IMR-90 (cell line): ENCODE results near the gene RASD2. TPM values are rescaled to one million over a fixed set of nuclear protein-coding genes. Genes with fewer than 3 reads are reported as not detected.

Experiments used
- ATAC-seq: fragments of 200-7000 bp; cut with Tn5 transposase; 2 replicates; pipeline ENCODE4 v1.9.1; 2020; ENCODE audit warnings: low read depth, mild to moderate bottlenecking, moderate library complexity
- BruUV-seq: library from RNA; stranded (reverse); fragments of 400-500 nt; replicated peaks from 2 replicates; lab custom pipeline; 2021; lab: Mats Ljungman, UMichigan
- CTCF ChIA-PET: fragments of 300-600 bp; formaldehyde crosslinking; extraction: SDS; loops from one replicate; lab custom pipeline; 2021; ENCODE audit warnings: antibody characterized with exemption; lab: Yijun Ruan, JAX
- POLR2A ChIA-PET: fragments of 300-600 bp; sonication (Branson Sonifier 250); formaldehyde crosslinking; loops from one replicate; lab custom pipeline; 2022; ENCODE audit warnings: antibody characterized with exemption; ENCODE audit not compliant: unreplicated experiment; lab: Charles Lee
- DNase-seq: peaks from one replicate; pipeline ENCODE4 v3.0.0; 2013
- H2AFZ ChIP-seq: replicated peaks from 2 replicates; pipeline ENCODE3; 2013; ENCODE audit warnings: low read length, mild to moderate bottlenecking; ENCODE audit not compliant: poor library complexity
- H2AK5ac ChIP-seq: 2 replicates; pipeline ENCODE4 v1.6.1; 2013; ENCODE audit warnings: low read depth, low read length, inconsistent platforms
- H2AK9ac ChIP-seq: replicated peaks from 2 replicates; pipeline ENCODE3; 2013; ENCODE audit warnings: mild to moderate bottlenecking, low read depth, low read length, moderate library complexity; ENCODE audit not compliant: poor library complexity
- H2BK120ac ChIP-seq: 2 replicates; pipeline ENCODE4 v1.6.1; 2013; ENCODE audit warnings: low read depth, low read length, inconsistent platforms
- H2BK15ac ChIP-seq: 3 replicates; pipeline ENCODE4 v1.6.1; 2013; ENCODE audit warnings: low read depth, low read length, inconsistent platforms
- H2BK20ac ChIP-seq: 2 replicates; pipeline ENCODE4 v1.6.1; 2013; ENCODE audit warnings: low read depth, mild to moderate bottlenecking, inconsistent platforms, low read length, moderate library complexity
- H2BK5ac ChIP-seq: 2 replicates; pipeline ENCODE4 v1.6.1; 2013; ENCODE audit warnings: mild to moderate bottlenecking, low read depth, low read length, inconsistent platforms; ENCODE audit not compliant: poor library complexity, severe bottlenecking
- H3K14ac ChIP-seq: replicated peaks from 2 replicates; pipeline ENCODE4 v1.6.1; 2013; ENCODE audit warnings: low read depth, low read length, inconsistent platforms
- H3K18ac ChIP-seq: 2 replicates; pipeline ENCODE4 v1.6.1; 2013; ENCODE audit warnings: low read depth, low read length, control low read depth
- H3K23ac ChIP-seq: 2 replicates; pipeline ENCODE4 v1.6.1; 2013; ENCODE audit warnings: low read depth, low read length, inconsistent platforms
- H3K27ac ChIP-seq: 2 replicates; pipeline ENCODE4 v1.5.1; 2013; ENCODE audit warnings: mild to moderate bottlenecking, control low read depth, low read length; ENCODE audit not compliant: insufficient read depth
- H3K27me3 ChIP-seq: 2 replicates; pipeline ENCODE4 v1.6.1; 2013; ENCODE audit warnings: low read length; ENCODE audit not compliant: control insufficient read depth, insufficient read depth
- H3K36me3 ChIP-seq: 2 replicates; pipeline ENCODE4 v1.6.1; 2013; ENCODE audit warnings: low read length, mixed read lengths; ENCODE audit not compliant: control insufficient read depth, insufficient read depth
- H3K4ac ChIP-seq: 2 replicates; pipeline ENCODE4 v1.6.1; 2013; ENCODE audit warnings: low read depth, low read length, inconsistent platforms
- H3K4me1 ChIP-seq: 2 replicates; pipeline ENCODE4 v1.6.1; 2013; ENCODE audit warnings: low read length, mixed read lengths; ENCODE audit not compliant: control insufficient read depth, insufficient read depth
- H3K4me2 ChIP-seq: 2 replicates; pipeline ENCODE4 v1.6.1; 2013; ENCODE audit warnings: low read depth, mild to moderate bottlenecking, control low read depth, low read length, moderate library complexity
- H3K4me3 ChIP-seq: 2 replicates; pipeline ENCODE4 v1.5.1; 2013; ENCODE audit warnings: low read depth, mild to moderate bottlenecking, control low read depth, low read length, moderate library complexity; ENCODE audit not compliant: insufficient read depth
- H3K56ac ChIP-seq: 2 replicates; pipeline ENCODE4 v1.6.1; 2013; ENCODE audit warnings: low read length, inconsistent platforms; ENCODE audit not compliant: insufficient read depth; ENCODE audit errors: extremely low read depth
- H3K79me1 ChIP-seq, 2 experiments: 2 replicates each; pipeline ENCODE4 v1.6.1; 2013; ENCODE audit warnings: low read length in 2 of 2, inconsistent platforms in 1 of 2, low read depth in 1 of 2
- H3K9ac ChIP-seq: 2 replicates; pipeline ENCODE4 v1.6.1; 2013; ENCODE audit warnings: low read depth, low read length, control low read depth
- H3K9me1 ChIP-seq: 2 replicates; pipeline ENCODE4 v1.6.1; 2013; ENCODE audit warnings: low read length, inconsistent platforms; ENCODE audit not compliant: insufficient read depth
- H3K9me3 ChIP-seq: 2 replicates; pipeline ENCODE4 v1.6.1; 2013; ENCODE audit warnings: low read length; ENCODE audit not compliant: control insufficient read depth, insufficient read depth
- H4K20me1 ChIP-seq: 2 replicates; pipeline ENCODE4 v1.6.1; 2013; ENCODE audit warnings: low read length, inconsistent platforms; ENCODE audit not compliant: insufficient read depth
- H4K5ac ChIP-seq: 2 replicates; pipeline ENCODE4 v1.6.1; 2013; ENCODE audit warnings: mild to moderate bottlenecking, low read depth, low read length, control low read depth
- H4K8ac ChIP-seq, 2 experiments: 2 replicates each; pipeline ENCODE4 v1.6.1; 2013; ENCODE audit warnings: low read depth in 2 of 2, low read length in 2 of 2, control low read depth in 1 of 2, inconsistent platforms in 1 of 2
- H4K91ac ChIP-seq: 2 replicates; pipeline ENCODE4 v1.6.1; 2013; ENCODE audit warnings: low read depth, low read length, inconsistent platforms; ENCODE audit not compliant: insufficient read depth
- BHLHE40 ChIP-seq: fragments of 150-350 bp; IDR thresholded peaks from 2 replicates; pipeline ENCODE4 v1.6.1; 2016; ENCODE audit warnings: mild to moderate bottlenecking, low read depth, low read length
- CEBPB ChIP-seq: IDR thresholded peaks from 2 replicates; pipeline ENCODE4 v1.6.1; 2012; ENCODE audit warnings: low read depth, low read length, improper control_type of control experiment
- CHD1 ChIP-seq: IDR thresholded peaks from 2 replicates; pipeline ENCODE4 v1.6.1; 2012; ENCODE audit warnings: low read depth, low read length, improper control_type of control experiment
- CTCF ChIP-seq: conservative IDR thresholded peaks from 2 replicates; pipeline ENCODE4 v1.5.1; 2012; ENCODE audit warnings: mild to moderate bottlenecking, low read depth, low read length, improper control_type of control experiment
- FOS ChIP-seq: fragments of 150-350 bp; IDR thresholded peaks from 2 replicates; pipeline ENCODE4 v1.6.1; 2016; ENCODE audit warnings: low read depth, low read length
- MAFK ChIP-seq: IDR thresholded peaks from 2 replicates; pipeline ENCODE4 v1.6.1; 2012; ENCODE audit warnings: low read depth, low read length, improper control_type of control experiment
- MAZ ChIP-seq: IDR thresholded peaks from 2 replicates; pipeline ENCODE4 v1.6.1; 2012; ENCODE audit warnings: low read depth, mild to moderate bottlenecking, low read length, improper control_type of control experiment, moderate library complexity, borderline replicate concordance
- MXI1 ChIP-seq: IDR thresholded peaks from 2 replicates; pipeline ENCODE4 v1.6.1; 2012; ENCODE audit warnings: low read depth, mild to moderate bottlenecking, low read length, moderate library complexity, borderline replicate concordance
- NFE2L2 ChIP-seq: fragments of 150-350 bp; IDR thresholded peaks from 2 replicates; pipeline ENCODE4 v1.6.1; 2016; ENCODE audit warnings: low read depth, mild to moderate bottlenecking, low read length
- POLR2A ChIP-seq: IDR thresholded peaks from 2 replicates; pipeline ENCODE4 v1.6.1; 2012; ENCODE audit warnings: mild to moderate bottlenecking, low read depth, low read length
- RAD21 ChIP-seq: IDR thresholded peaks from 2 replicates; pipeline ENCODE4 v1.6.1; 2012; ENCODE audit warnings: low read length, improper control_type of control experiment
- RCOR1 ChIP-seq: IDR thresholded peaks from 2 replicates; pipeline ENCODE4 v1.6.1; 2012; ENCODE audit warnings: mild to moderate bottlenecking, low read length, improper control_type of control experiment; ENCODE audit not compliant: insufficient replicate concordance
- RFX5 ChIP-seq: IDR thresholded peaks from 2 replicates; pipeline ENCODE4 v1.8.0; 2012; ENCODE audit warnings: low read depth, mild to moderate bottlenecking, low read length, moderate library complexity
- SMC3 ChIP-seq: fragments of 150-350 bp; IDR thresholded peaks from 2 replicates; pipeline ENCODE4 v1.6.1; 2016; ENCODE audit warnings: low read depth, mild to moderate bottlenecking, antibody characterized with exemption, low read length, moderate library complexity
- WGBS, 2 experiments: methylation state at CpG; one replicate each; pipeline versions ENCODE4 v1.1.5 to v1.1.7; 2013; ENCODE audit warnings: missing lambda C conversion rate in 2 of 2; ENCODE audit not compliant: insufficient read length in 1 of 2; ENCODE audit errors: extremely low coverage in 2 of 2; 5-methylcytosine and 5-hydroxymethylcytosine counted together
- dilution Hi-C: fragments of 300-500 bp; cut with HindIII; formaldehyde crosslinking; loops from one replicate; pipeline ENCODE4 v1.14.3; 2018; ENCODE audit warnings: low sequenced_read_pairs; ENCODE audit not compliant: unreplicated experiment
- in situ Hi-C: fragments of 300-500 bp; cut with MboI; formaldehyde crosslinking; loops from 3 replicates; pipeline ENCODE4 v1.14.3; 2019; ENCODE audit warnings: low sequenced_read_pairs, inconsistent platforms, mixed read lengths
- intact Hi-C: fragments of 100-400 bp; cut with micrococcal nuclease; formaldehyde crosslinking; loops from 2 replicates; pipeline ENCODE4 v1.10.0; 2022
- polyA plus RNA-seq, 3 experiments: library from polyadenylated mRNA; depleted of rRNA; stranded (reverse); fragments of >200 nt; gene quantifications; 2 replicates each; pipeline ENCODE4 v1.2.3, GENCODE V29; 2012; ENCODE audit warnings: low replicate concordance in 1 of 3
- total RNA-seq: library from RNA; depleted of rRNA; stranded (reverse); fragments of >200 nt; gene quantifications from 2 replicates; pipeline ENCODE4 v1.2.3, GENCODE V29; 2012
- TF ChIP-seq, protein P1 (sequence below): fragments of 150-350 bp; IDR thresholded peaks from 2 replicates; pipeline ENCODE4 v1.6.1; 2017; ENCODE audit warnings: mild to moderate bottlenecking, antibody characterized with exemption, low read length, low read depth
- TF ChIP-seq, protein P2 (sequence below): fragments of 150-350 bp; IDR thresholded peaks from 2 replicates; pipeline ENCODE4 v1.6.1; 2016; ENCODE audit warnings: low read depth, mild to moderate bottlenecking, low read length, moderate library complexity, borderline replicate concordance

RASD2 gene
- total and polyA plus RNA-seq, 2 of the 4 experiments (the other 2 are of a cell fraction), result under 0.01 to 0.32 TPM

DNA sequence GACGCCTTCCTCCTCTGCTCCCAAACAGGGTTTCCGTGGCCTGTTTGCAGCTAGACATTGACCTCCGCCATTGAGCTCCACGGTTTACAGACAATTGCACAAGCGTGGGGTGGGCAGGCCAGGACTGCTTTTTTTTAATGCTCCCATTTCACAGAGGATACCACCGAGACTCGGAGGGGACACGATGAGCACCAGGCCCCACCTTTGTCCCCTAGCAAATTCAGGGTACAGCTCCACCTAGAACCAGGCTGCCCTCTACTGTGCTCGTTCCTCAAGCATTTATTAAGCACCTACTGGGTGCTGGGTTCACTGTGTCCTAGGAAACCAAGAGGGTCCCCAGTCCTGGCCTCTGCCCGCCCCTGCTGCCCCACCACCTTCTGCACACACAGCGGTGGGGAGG is 12.2 kb downstream of the RASD2 start:
- DNase-seq, result no peak
- Histone ChIP-seq H2BK120ac (no peak overlapping the region), H3K4me2 (no peak overlapping the region), H3K56ac (no peak overlapping the region), H3K23ac (no peak overlapping the region), H3K27ac (no peak overlapping the region), H4K8ac (no peak overlapping the region), H2BK5ac (no peak overlapping the region), H3K36me3 (no peaks in the 10 kb centered on the region), H3K79me1 (no peaks in the 10 kb centered on the region), H3K18ac (no peak overlapping the region), H3K4me1 (peaks cover 9% of the 10 kb centered on the region), H2AFZ (peak overlapping the region; percentile 13), H3K9me1 (0 out of 2 replicates have a peak, but pooled peaks cover 5% of the 10 kb centered on the region), H4K5ac (no peak overlapping the region), H3K4ac (no peak overlapping the region), H2BK15ac (no peak overlapping the region), H3K14ac (no peak overlapping the region), H3K9me3 (no peaks in the 10 kb centered on the region), H4K20me1 (no peaks in the 10 kb centered on the region), H4K91ac (no peak overlapping the region), H2AK9ac (no peak overlapping the region), H2AK5ac (peak overlapping the region; percentile 30; the same call in 1 of the 2 replicates), H3K9ac (no peak overlapping the region), H3K27me3 (no peaks in the 10 kb centered on the region), H3K4me3 (no peak overlapping the region), H2BK20ac (no peak overlapping the region)
- ChIA-PET CTCF (interaction anchor here (0.6 kb wide), 1 partner anchor 574 kb away, joined by 5 read pairs; no protein-coding TSS in a partner anchor), POLR2A (no interaction called here)
- dilution Hi-C loops, result no loop called here
- intact Hi-C loops, result no loop called here
- no TSS peak for BruUV-seq
- TF ChIP-seq NFE2L2 (no peak), MAFK (no peak), SMC3 (no peak), RCOR1 (no peak), POLR2A (no peak), BHLHE40 (no peak), MAZ (no peak), CTCF (no peak), CHD1 (no peak), CEBPB (no peak), MXI1 (no peak), FOS (no peak), RAD21 (no peak), RFX5 (no peak)
- TF ChIP-seq, protein P1, sequence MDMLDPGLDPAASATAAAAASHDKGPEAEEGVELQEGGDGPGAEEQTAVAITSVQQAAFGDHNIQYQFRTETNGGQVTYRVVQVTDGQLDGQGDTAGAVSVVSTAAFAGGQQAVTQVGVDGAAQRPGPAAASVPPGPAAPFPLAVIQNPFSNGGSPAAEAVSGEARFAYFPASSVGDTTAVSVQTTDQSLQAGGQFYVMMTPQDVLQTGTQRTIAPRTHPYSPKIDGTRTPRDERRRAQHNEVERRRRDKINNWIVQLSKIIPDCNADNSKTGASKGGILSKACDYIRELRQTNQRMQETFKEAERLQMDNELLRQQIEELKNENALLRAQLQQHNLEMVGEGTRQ, result no peak
- TF ChIP-seq, protein P2, sequence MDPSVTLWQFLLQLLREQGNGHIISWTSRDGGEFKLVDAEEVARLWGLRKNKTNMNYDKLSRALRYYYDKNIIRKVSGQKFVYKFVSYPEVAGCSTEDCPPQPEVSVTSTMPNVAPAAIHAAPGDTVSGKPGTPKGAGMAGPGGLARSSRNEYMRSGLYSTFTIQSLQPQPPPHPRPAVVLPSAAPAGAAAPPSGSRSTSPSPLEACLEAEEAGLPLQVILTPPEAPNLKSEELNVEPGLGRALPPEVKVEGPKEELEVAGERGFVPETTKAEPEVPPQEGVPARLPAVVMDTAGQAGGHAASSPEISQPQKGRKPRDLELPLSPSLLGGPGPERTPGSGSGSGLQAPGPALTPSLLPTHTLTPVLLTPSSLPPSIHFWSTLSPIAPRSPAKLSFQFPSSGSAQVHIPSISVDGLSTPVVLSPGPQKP, result no peak
- in situ Hi-C loops, result no loop called here
- 87% methylated on average over 7 of the region's 11 CpGs; no CpG with 5 or more reads in 1 of the 2 experiments for WGBS, 2 experiments
- no peak for ATAC-seq
